ENCODE results near the gene COPZ2. TPM values are rescaled to one million over a fixed set of nuclear protein-coding genes. Genes with fewer than 3 reads are reported as not detected.

The COPZ2 gene
- total RNA-seq, 4 donors from 2014 or later: 58.1 to 73.9 (median 64.1) TPM

DNA sequence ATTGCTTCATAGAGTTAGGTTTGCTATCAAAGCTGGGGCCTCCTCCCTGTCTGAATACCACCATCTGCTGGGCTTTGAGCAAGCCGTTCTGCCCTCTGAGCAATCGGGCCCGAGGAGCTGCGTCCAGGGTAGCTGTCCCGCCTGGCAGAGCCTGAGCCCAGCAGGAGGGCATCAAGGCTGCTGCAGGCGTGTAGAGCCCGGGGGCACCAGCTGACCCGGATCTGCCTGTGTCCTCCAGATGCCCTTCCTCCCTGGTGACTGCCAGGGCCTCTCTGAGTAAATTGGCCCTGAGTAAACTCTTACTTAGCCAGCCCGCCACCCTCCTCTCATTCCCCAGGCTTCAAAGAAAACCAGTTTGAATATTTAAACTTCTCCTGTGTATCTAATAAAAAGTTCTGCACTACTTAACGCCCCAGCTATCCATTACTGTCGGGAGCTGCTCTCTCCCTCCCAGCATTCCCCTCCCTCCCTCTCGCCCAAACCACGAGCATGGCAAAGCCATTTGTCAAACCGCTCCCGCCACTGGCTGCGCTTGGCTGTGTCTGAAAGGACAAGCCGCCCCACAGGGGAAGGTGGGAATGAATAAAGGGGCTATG is 50.3 kb downstream of the COPZ2 start:
- WGBS: 35% methylated on average over 11 of the region's 17 CpGs
- H3K27ac ChIP-seq (replicated peaks in 1 of 4): peak overlapping the region; percentile 52 to 68 (median 60)
- TF ChIP-seq, protein P1, sequence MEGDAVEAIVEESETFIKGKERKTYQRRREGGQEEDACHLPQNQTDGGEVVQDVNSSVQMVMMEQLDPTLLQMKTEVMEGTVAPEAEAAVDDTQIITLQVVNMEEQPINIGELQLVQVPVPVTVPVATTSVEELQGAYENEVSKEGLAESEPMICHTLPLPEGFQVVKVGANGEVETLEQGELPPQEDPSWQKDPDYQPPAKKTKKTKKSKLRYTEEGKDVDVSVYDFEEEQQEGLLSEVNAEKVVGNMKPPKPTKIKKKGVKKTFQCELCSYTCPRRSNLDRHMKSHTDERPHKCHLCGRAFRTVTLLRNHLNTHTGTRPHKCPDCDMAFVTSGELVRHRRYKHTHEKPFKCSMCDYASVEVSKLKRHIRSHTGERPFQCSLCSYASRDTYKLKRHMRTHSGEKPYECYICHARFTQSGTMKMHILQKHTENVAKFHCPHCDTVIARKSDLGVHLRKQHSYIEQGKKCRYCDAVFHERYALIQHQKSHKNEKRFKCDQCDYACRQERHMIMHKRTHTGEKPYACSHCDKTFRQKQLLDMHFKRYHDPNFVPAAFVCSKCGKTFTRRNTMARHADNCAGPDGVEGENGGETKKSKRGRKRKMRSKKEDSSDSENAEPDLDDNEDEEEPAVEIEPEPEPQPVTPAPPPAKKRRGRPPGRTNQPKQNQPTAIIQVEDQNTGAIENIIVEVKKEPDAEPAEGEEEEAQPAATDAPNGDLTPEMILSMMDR (IDR thresholded peaks at IDR 0.05): no peak
- TF ChIP-seq POLR2A (IDR thresholded peaks at IDR 0.05; ENCODE audit: low read depth) (no peak), EP300 (IDR thresholded peaks at IDR 0.05) (no peak), POLR2AphosphoS5 (IDR thresholded peaks at IDR 0.05) (no peak)
- DNase-seq (ENCODE audit: extremely low spot score): no peak
- peaks cover 0 to 13% (median 12%) of the 10 kb centered on the region in 4 donors for H3K4me1 ChIP-seq
- intact Hi-C loops (cut with DNase I): no loop called here
- H3K36me3 ChIP-seq: peaks cover 0 to 17% (median 12%) of the 10 kb centered on the region in 4 donors
- H3K4me3 ChIP-seq: no peak overlapping the region
- H3K9me3 ChIP-seq: no peaks in the 10 kb centered on the region
- no peaks in the 10 kb centered on the region for H3K27me3 ChIP-seq

DNA sequence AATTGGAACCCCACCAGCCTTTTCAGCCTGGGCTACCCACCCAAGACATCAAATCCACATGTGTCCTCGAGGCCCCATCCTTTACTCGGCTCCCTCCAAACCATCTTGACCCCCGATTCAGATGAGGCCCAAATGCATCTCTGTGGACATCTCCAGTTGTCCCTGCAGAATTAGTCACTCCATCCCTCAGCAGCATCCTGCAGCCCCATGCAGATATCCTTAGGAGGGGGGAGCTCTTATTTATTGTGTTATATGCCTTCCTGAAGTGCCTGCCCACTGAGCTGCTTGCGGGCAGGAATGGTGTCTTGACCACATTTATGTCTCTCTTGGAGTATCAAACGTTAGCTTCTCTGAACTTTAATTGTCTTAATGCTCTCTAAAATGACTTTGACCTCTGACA is 51.1 kb downstream of the COPZ2 start:
- no peak overlapping the region for H3K4me3 ChIP-seq
- peaks cover 0 to 17% (median 13%) of the 10 kb centered on the region in 4 donors for H3K4me1 ChIP-seq
- peaks cover 0 to 25% (median 20%) of the 10 kb centered on the region in 4 donors for H3K36me3 ChIP-seq
- WGBS: 88% methylated on average over 5 of the region's 5 CpGs
- no peak for TF ChIP-seq POLR2A (IDR thresholded peaks at IDR 0.05; ENCODE audit: low read depth)
- no peak for TF ChIP-seq POLR2AphosphoS5 (IDR thresholded peaks at IDR 0.05)
- no peak for TF ChIP-seq EP300 (IDR thresholded peaks at IDR 0.05)
- TF ChIP-seq, protein P1 (IDR thresholded peaks at IDR 0.05): no peak
- no peaks in the 10 kb centered on the region for H3K9me3 ChIP-seq
- H3K27me3 ChIP-seq: no peaks in the 10 kb centered on the region
- intact Hi-C loops (cut with DNase I): no loop called here
- DNase-seq (ENCODE audit: extremely low spot score): no peak
- H3K27ac ChIP-seq (replicated peaks in 1 of 4): peak overlapping the region in 1 of 4 donors; percentile 61

DNA sequence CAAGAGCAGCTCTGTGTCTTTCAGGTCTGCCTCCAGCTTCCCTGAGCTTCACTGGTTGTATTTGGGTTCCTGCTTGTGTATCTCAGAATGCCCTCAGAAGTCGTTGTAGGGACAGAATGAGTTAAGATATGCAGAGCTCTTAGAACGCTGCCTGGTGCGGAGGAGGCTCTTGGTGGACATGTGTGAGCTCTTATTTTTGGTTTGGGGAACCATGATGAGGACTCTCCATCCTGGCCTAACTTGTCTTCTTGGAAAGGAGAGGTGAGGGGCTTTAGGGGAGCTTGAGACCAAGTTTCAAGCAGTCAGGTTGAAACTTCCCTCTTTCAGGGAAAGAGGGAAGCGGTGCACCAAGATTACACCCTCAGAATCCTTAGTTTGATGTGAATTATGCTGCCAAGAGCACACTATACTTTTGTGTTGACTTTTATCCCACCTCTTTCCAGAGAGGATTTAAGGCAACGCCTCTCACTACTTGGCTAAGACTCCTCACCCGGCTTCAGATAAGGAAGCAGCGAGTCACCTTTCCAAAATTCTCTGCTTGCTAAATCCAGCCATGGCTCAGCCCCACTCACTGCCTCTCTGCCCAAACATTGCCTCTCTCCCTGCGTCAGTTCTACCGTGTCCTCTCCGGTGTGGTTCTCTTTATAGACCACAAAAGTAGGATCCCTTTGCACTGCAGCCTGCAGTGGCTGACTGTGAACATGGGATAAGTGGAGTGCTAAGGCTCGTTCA is 53.9 kb downstream of the COPZ2 start:
- no peak for TF ChIP-seq EP300 (IDR thresholded peaks at IDR 0.05)
- no peak for TF ChIP-seq POLR2A (IDR thresholded peaks at IDR 0.05; ENCODE audit: low read depth)
- no peak for TF ChIP-seq POLR2AphosphoS5 (IDR thresholded peaks at IDR 0.05)
- TF ChIP-seq, protein P1 (IDR thresholded peaks at IDR 0.05): no peak
- DNase-seq (ENCODE audit: extremely low spot score): no peak
- peaks cover 0 to 17% (median 13%) of the 10 kb centered on the region in 4 donors for H3K4me1 ChIP-seq
- H3K27me3 ChIP-seq: no peaks in the 10 kb centered on the region
- 72% methylated on average over 11 of the region's 11 CpGs for WGBS
- H3K36me3 ChIP-seq: peaks cover 15 to 54% (median 49%) of the 10 kb centered on the region in 4 donors
- H3K9me3 ChIP-seq: no peaks in the 10 kb centered on the region
- intact Hi-C loops (cut with DNase I): no loop called here
- no peak overlapping the region for H3K4me3 ChIP-seq
- no peak overlapping the region for H3K27ac ChIP-seq (replicated peaks in 1 of 4)

DNA sequence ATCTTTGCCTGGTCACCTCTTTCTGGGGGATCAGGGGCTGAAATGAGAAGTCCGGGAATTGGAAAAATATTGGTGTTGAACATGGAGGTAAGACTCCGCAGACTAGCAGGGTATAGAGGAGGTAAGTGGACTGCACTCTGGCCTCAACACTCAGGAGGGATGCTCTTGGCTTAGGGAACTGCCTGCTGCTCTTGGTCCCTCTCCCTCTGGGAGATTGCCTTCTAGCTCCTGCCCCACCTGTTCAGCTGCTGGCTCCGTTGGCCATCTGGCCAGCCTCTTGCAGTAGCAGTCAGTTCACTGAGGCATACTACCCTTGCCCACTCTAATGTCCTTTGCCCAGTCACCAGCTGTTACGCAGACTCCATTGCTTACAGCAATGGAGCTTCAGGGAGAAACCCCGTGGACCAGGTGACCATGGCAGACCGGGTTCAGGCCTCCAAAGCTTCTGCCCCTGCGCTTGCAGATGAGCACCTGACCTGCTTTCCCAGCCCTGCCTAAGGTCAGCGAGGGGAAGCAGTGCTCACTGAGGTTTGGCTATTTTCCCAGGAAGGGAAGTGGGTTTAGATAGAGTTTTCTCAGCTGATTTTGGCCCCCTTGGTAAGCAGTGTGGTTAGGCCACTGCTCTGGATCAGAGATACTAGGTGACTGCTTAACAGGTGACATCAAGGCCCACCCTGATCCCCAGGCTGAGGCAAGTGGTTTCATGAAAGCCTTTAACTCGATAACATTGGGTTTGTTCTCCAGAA is 54.8 kb downstream of the COPZ2 start:
- intact Hi-C loops (cut with DNase I): no loop called here
- no peak for DNase-seq (ENCODE audit: extremely low spot score)
- H3K4me1 ChIP-seq: peaks cover 0 to 15% (median 10%) of the 10 kb centered on the region in 4 donors
- no peak overlapping the region for H3K27ac ChIP-seq (replicated peaks in 1 of 4)
- no peaks in the 10 kb centered on the region for H3K27me3 ChIP-seq
- no peak overlapping the region for H3K4me3 ChIP-seq
- whole genome bisulfite sequencing: 87% methylated on average over 7 of the region's 9 CpGs
- TF ChIP-seq, protein P1 (IDR thresholded peaks at IDR 0.05): no peak
- TF ChIP-seq POLR2A (IDR thresholded peaks at IDR 0.05; ENCODE audit: low read depth): no peak
- TF ChIP-seq POLR2AphosphoS5 (IDR thresholded peaks at IDR 0.05): no peak
- TF ChIP-seq EP300 (IDR thresholded peaks at IDR 0.05): no peak
- peaks cover 20 to 62% (median 57%) of the 10 kb centered on the region in 4 donors for H3K36me3 ChIP-seq
- H3K9me3 ChIP-seq: no peaks in the 10 kb centered on the region
